Caco-2 (cell line): ENCODE measurements around the gene KLK4. TPM values are rescaled to one million over a fixed set of nuclear protein-coding genes. Genes with fewer than 3 reads are reported as not detected.

Source experiments
- BruUV-seq: library from RNA; stranded (reverse); fragments of 400-500 nt; replicated peaks from 2 replicates; lab custom pipeline; 2021; lab: Mats Ljungman, UMichigan
- CTCF ChIA-PET: fragments of 300-600 bp; sonication (Branson Sonifier 250); formaldehyde crosslinking; loops from one replicate; lab custom pipeline; 2022; ENCODE audit warnings: antibody characterized with exemption; lab: Charles Lee
- POLR2A ChIA-PET: fragments of 300-600 bp; sonication (Branson Sonifier 250); formaldehyde crosslinking; loops from one replicate; lab custom pipeline; 2022; ENCODE audit warnings: antibody characterized with exemption; lab: Charles Lee
- DNase-seq, 2 experiments: peaks; one replicate each; pipeline versions ENCODE4 v3.0.0 to v3.0.0-alpha.2; 2020 to 2022
- H3K27me3 ChIP-seq: replicated peaks from 2 replicates; pipeline ENCODE4 v1.6.0; 2011; ENCODE audit warnings: low read length; ENCODE audit not compliant: control insufficient read depth, insufficient read depth
- H3K36me3 ChIP-seq: 2 replicates; pipeline ENCODE4 v1.5.1; 2011; ENCODE audit warnings: low read length; ENCODE audit not compliant: control insufficient read depth, insufficient read depth
- H3K4me1 ChIP-seq: fragments of 250-450 bp; sonication (Bioruptor Pico); 2 replicates; pipeline ENCODE4 v1.5.1; 2020; ENCODE audit warnings: mild to moderate bottlenecking
- H3K4me3 ChIP-seq: 2 replicates; pipeline ENCODE4 v1.5.1; 2011; ENCODE audit warnings: low read depth, mild to moderate bottlenecking, control low read depth, low read length
- H3K9me3 ChIP-seq: fragments of 250-450 bp; sonication (Bioruptor Pico); 2 replicates; pipeline ENCODE4 v1.5.1; 2020; ENCODE audit warnings: mild to moderate bottlenecking, moderate library complexity
- H3K27ac Mint-ChIP-seq: one replicate; pipeline ENCODE4 v1.8.0; 2022; ENCODE audit warnings: mixed read lengths; ENCODE audit not compliant: unreplicated experiment
- H3K27me3 Mint-ChIP-seq: one replicate; pipeline ENCODE4 v1.8.0; 2022; ENCODE audit warnings: mixed read lengths; ENCODE audit not compliant: insufficient read depth, unreplicated experiment
- H3K36me3 Mint-ChIP-seq: one replicate; pipeline ENCODE4 v1.8.0; 2022; ENCODE audit warnings: mild to moderate bottlenecking, mixed read lengths; ENCODE audit not compliant: insufficient read depth, unreplicated experiment
- H3K4me1 Mint-ChIP-seq: one replicate; pipeline ENCODE4 v1.8.0; 2022; ENCODE audit warnings: low read depth, mixed read lengths; ENCODE audit not compliant: unreplicated experiment
- H3K4me3 Mint-ChIP-seq: one replicate; pipeline ENCODE4 v1.8.0; 2022; ENCODE audit warnings: mild to moderate bottlenecking, moderate library complexity, mixed read lengths; ENCODE audit not compliant: unreplicated experiment
- H3K9me3 Mint-ChIP-seq: one replicate; pipeline ENCODE4 v1.8.0; 2022; ENCODE audit warnings: mixed read lengths; ENCODE audit not compliant: unreplicated experiment
- intact Hi-C: fragments of 100-400 bp; cut with micrococcal nuclease; formaldehyde crosslinking; loops from one replicate; pipeline ENCODE4 v1.10.0; 2022; ENCODE audit not compliant: unreplicated experiment
- total RNA-seq: library from RNA; stranded (reverse); gene quantifications from 2 replicates; pipeline ENCODE4 v1.2.3, GENCODE V29; 2022
- TF ChIP-seq, protein P1 (sequence below), 2 experiments: fragments of 200-600 bp in 1 of 2; IDR thresholded peaks; 1 replicate in 1 of 2; 2 replicates in 1 of 2; pipeline versions ENCODE4 v1.5.1 to v1.8.0; 2011 to 2022; ENCODE audit warnings: antibody characterized with exemption in 1 of 2, control low read depth in 1 of 2, inconsistent platforms in 1 of 2, low read depth in 1 of 2, low read length in 1 of 2, mild to moderate bottlenecking in 1 of 2, moderate library complexity in 1 of 2; ENCODE audit not compliant: insufficient read depth in 1 of 2, severe bottlenecking in 1 of 2, unreplicated experiment in 1 of 2

The KLK4 gene
- total RNA-seq, 1 experiment from 2014 or later: not detected

DNA sequence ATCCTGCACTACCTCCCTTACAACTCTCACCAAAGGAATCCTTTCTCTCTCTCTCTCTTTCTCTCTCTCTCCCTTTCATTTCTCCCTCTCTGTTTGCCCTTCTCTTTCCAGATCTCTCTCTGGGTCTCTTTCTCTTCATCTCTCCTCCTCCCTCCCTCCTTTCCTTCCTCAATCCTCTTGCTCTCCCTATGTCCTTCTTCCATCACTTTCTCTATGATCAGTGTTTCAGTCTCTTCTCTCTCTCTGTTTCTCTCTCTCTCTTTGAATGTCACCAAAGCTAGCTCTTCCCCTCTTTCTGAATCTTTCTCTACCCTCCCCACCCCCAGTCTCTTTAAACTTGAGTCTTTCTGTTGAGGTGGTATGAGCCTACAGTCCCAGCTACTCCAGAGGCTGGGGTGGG is 19.8 kb upstream of the KLK4 start:
- POLR2A ChIA-PET: no interaction called here
- intact Hi-C loops: no loop called here
- Histone ChIP-seq H3K9me3 (no peaks in the 10 kb centered on the region), H3K27me3 (0 out of 2 replicates have a peak, but pooled peaks cover 2% of the 10 kb centered on the region), H3K4me3 (no peak overlapping the region), H3K4me1 (no peaks in the 10 kb centered on the region; the same call in 1 of the 2 replicates), H3K36me3 (no peaks in the 10 kb centered on the region)
- CTCF ChIA-PET: no interaction called here
- H3K27ac Mint-ChIP-seq: no peak overlapping the region
- BruUV-seq: no TSS peak
- no peaks in the 10 kb centered on the region for H3K9me3 Mint-ChIP-seq
- no peaks in the 10 kb centered on the region for H3K36me3 Mint-ChIP-seq
- no peak overlapping the region for H3K4me3 Mint-ChIP-seq
- no peak for DNase-seq
- peaks cover 15% of the 10 kb centered on the region for H3K27me3 Mint-ChIP-seq
- no peaks in the 10 kb centered on the region for H3K4me1 Mint-ChIP-seq
- TF ChIP-seq, protein P1, sequence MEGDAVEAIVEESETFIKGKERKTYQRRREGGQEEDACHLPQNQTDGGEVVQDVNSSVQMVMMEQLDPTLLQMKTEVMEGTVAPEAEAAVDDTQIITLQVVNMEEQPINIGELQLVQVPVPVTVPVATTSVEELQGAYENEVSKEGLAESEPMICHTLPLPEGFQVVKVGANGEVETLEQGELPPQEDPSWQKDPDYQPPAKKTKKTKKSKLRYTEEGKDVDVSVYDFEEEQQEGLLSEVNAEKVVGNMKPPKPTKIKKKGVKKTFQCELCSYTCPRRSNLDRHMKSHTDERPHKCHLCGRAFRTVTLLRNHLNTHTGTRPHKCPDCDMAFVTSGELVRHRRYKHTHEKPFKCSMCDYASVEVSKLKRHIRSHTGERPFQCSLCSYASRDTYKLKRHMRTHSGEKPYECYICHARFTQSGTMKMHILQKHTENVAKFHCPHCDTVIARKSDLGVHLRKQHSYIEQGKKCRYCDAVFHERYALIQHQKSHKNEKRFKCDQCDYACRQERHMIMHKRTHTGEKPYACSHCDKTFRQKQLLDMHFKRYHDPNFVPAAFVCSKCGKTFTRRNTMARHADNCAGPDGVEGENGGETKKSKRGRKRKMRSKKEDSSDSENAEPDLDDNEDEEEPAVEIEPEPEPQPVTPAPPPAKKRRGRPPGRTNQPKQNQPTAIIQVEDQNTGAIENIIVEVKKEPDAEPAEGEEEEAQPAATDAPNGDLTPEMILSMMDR (IDR thresholded peaks at IDR 0.05; ENCODE audit: insufficient read depth in 1 of 2, low read depth in 1 of 2, low read length in 1 of 2, severe bottlenecking in 1 of 2, unreplicated experiment in 1 of 2): no peak

DNA sequence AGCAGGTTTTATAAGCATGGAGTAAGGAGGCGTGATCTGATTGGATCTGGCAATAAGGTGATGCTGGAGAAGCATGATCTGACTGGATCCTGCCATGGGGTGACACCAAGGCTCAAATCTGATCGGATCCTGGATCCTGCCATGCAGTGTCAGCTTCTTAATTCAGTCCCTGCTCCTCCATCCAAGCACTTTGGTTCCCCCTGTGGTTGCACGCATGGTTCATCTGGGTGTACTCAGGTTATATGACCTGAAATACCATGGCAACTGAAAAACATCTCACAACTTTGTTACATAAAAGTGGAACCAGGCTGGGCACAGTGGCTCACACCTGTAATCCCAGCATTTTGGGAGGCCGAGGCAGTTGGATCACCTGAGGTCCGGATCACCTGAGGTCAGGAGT is 17.6 kb upstream of the KLK4 start:
- intact Hi-C loops: loop anchor here (10.0 kb wide), 1 partner anchor 564 kb away; the partner anchor contains the start of gene NAPSA
- no TSS peak for BruUV-seq
- DNase-seq: no peak
- H3K27me3 Mint-ChIP-seq: peaks cover 16% of the 10 kb centered on the region
- TF ChIP-seq, protein P1 (IDR thresholded peaks at IDR 0.05; ENCODE audit: insufficient read depth in 1 of 2, low read depth in 1 of 2, low read length in 1 of 2, severe bottlenecking in 1 of 2, unreplicated experiment in 1 of 2): no peak
- Histone ChIP-seq H3K4me3 (no peak overlapping the region), H3K9me3 (no peaks in the 10 kb centered on the region), H3K27me3 (0 out of 2 replicates have a peak, but pooled peaks cover 2% of the 10 kb centered on the region), H3K4me1 (no peaks in the 10 kb centered on the region; the same call in 1 of the 2 replicates), H3K36me3 (no peaks in the 10 kb centered on the region)
- H3K4me1 Mint-ChIP-seq: no peaks in the 10 kb centered on the region
- H3K4me3 Mint-ChIP-seq: no peak overlapping the region
- ChIA-PET CTCF (no interaction called here), POLR2A (no interaction called here)
- H3K36me3 Mint-ChIP-seq: no peaks in the 10 kb centered on the region
- H3K27ac Mint-ChIP-seq: no peak overlapping the region
- no peaks in the 10 kb centered on the region for H3K9me3 Mint-ChIP-seq

DNA sequence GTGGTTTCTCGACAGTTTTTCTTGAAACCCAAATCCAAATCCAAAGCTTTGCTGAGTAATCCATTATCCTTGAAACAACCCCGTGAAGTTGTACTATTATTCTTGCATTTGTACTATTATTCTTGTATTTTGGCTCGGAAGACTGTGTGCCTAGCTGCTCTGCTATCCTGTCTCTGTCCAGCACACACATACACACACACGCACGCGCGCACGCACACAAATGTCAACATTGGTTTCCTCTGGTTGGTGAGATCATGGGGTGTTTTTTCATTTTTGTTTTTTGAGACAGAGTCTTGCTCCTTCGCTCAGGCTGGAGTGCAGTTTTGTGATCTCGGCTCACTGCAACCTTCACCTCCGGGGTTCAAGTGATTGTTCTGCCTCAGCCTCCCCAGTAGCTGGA is 14.9 kb upstream of the KLK4 start:
- H3K27me3 Mint-ChIP-seq: peaks cover 11% of the 10 kb centered on the region
- H3K36me3 ChIP-seq: no peaks in the 10 kb centered on the region
- H3K4me1 Mint-ChIP-seq: no peaks in the 10 kb centered on the region
- ChIA-PET POLR2A (no interaction called here), CTCF (no interaction called here)
- H3K36me3 Mint-ChIP-seq: no peaks in the 10 kb centered on the region
- no peak for DNase-seq
- H3K4me1 ChIP-seq: no peaks in the 10 kb centered on the region; the same call in 1 of the 2 replicates
- no peak overlapping the region for H3K4me3 ChIP-seq
- TF ChIP-seq, protein P1 (IDR thresholded peaks at IDR 0.05; ENCODE audit: insufficient read depth in 1 of 2, low read depth in 1 of 2, low read length in 1 of 2, severe bottlenecking in 1 of 2, unreplicated experiment in 1 of 2): no peak
- intact Hi-C loops: loop anchor here (10.0 kb wide), 1 partner anchor 561 kb away; the partner anchor contains the start of gene NAPSA
- no peaks in the 10 kb centered on the region for H3K9me3 ChIP-seq
- no peaks in the 10 kb centered on the region for H3K9me3 Mint-ChIP-seq
- no peak overlapping the region for H3K4me3 Mint-ChIP-seq
- no peak overlapping the region for H3K27ac Mint-ChIP-seq
- no TSS peak for BruUV-seq
- 0 out of 2 replicates have a peak, but pooled peaks cover 2% of the 10 kb centered on the region for H3K27me3 ChIP-seq
